Myometrial cell (primary cell): ENCODE data around the gene TXNIP. TPM values are rescaled to one million over a fixed set of nuclear protein-coding genes. Genes with fewer than 3 reads are reported as not detected.

Experiments used
- total RNA-seq: library from RNA; depleted of rRNA; stranded (reverse); fragments of >200 nt; gene quantifications from 2 replicates; pipeline ENCODE4 v1.2.3, GENCODE V29; 2015

Gene TXNIP
- 197 and 207 TPM in 2 replicates for total RNA-seq

GRCh38 chr1:145996433-145997015 is at the start of gene TXNIP:
Gene TXNIP, minus strand, starts transcription at chr1:145996579. Its CDS starts 313 bp downstream, at chr1:145996266.

GRCh38 chr1:146021622-146022402 is 25.4 kb upstream of the TXNIP start, which contains the start of gene HJV:
Gene HJV, minus strand, starts transcription at chr1:146021735. Its CDS starts 1,504 bp downstream, at chr1:146020231.

GRCh38 chr1:145964328-145965118 is 31.9 kb downstream of the TXNIP start, which contains the start of the genes ANKRD34A and POLR3GL:
Gene ANKRD34A, minus strand, starts transcription at chr1:145964575. Its CDS starts 2,816 bp downstream, at chr1:145961759.
Gene POLR3GL, plus strand, starts transcription at chr1:145964690. Its CDS starts 10,176 bp downstream, at chr1:145974866.

GRCh38 chr1:145957443-145958319 is 38.7 kb downstream of the TXNIP start, which contains the start of gene LIX1L:
Gene LIX1L, minus strand, starts transcription at chr1:145958017. Its CDS starts 90 bp downstream, at chr1:145957927.

Other genes with a start within 250 kb of the TXNIP start
- gene RNF115, start 172.5 kb downstream of the TXNIP start, total RNA-seq, result 9.5 and 9.7 TPM in 2 replicates
- 42.5 and 47.0 TPM in 2 replicates for gene POLR3C, start 172.4 kb downstream of the TXNIP start, total RNA-seq
- gene NUDT17, start 150.9 kb downstream of the TXNIP start, total RNA-seq, result 7.3 and 10.1 TPM in 2 replicates
- 32.8 and 34.3 TPM in 2 replicates for gene PIAS3, start 137.5 kb downstream of the TXNIP start, total RNA-seq
- gene ANKRD35, start 110.7 kb downstream of the TXNIP start, total RNA-seq, result 4.8 and 5.5 TPM in 2 replicates
- gene ITGA10, start 86.5 kb downstream of the TXNIP start, total RNA-seq, result 3.5 and 6.3 TPM in 2 replicates
- 28.0 and 43.2 TPM in 2 replicates for gene PEX11B, start 77.9 kb downstream of the TXNIP start, total RNA-seq
- 131 and 151 TPM in 2 replicates for gene RBM8A, start 69.1 kb downstream of the TXNIP start, total RNA-seq
- gene LIX1L, start 38.6 kb downstream of the TXNIP start, total RNA-seq, result 25.9 and 34.0 TPM in 2 replicates
- 1.1 and 6.1 TPM in 2 replicates for gene ANKRD34A, start 32.0 kb downstream of the TXNIP start, total RNA-seq
- gene POLR3GL, start 31.9 kb downstream of the TXNIP start, total RNA-seq, result 25.9 and 33.2 TPM in 2 replicates
- gene HJV, start 25.2 kb upstream of the TXNIP start, total RNA-seq, result not detected in 2 replicates
- 0.58 and 1.1 TPM in 2 replicates for gene NBPF10, start 148.2 kb upstream of the TXNIP start, total RNA-seq
- gene NOTCH2NLA, start 232.4 kb upstream of the TXNIP start, total RNA-seq, result 30.8 and 37.6 TPM in 2 replicates